NCI-H345 treated with DMSO at 0.1 percent for 48 hours (cell line): Measurements from ENCODE around the gene ATP1A1.

ENCODE experiments used
- DNase-seq: peaks from one replicate; lab custom pipeline; 2025; ENCODE audit not compliant: unreplicated experiment; lab: John Stamatoyannopoulos, UW

Gene ATP1A1

GRCh38 chr1:116434849-116435248, 61.8 kb downstream of the ATP1A1 start:
- DNase-seq = no peak

- no peak for DNase-seq
Observed at GRCh38 chr1:116435806-116436610, 63.0 kb downstream of the ATP1A1 start.

DNA sequence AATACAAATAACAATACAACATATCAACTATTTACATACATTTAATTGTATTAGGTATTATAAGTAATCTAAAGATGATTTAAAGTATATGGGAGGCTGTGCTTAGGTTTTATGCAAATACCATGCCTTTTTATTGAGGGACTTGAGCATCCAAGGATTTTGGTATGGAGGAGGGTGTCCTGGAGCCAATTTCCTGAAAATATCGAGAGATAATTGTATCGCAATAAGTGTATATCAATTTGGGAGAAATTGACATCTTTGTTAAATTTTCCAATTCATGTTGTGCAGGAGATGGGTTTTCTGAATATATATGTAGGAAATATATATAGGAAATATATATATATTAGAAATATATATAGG, 63.5 kb downstream of the ATP1A1 start:
- DNase-seq = no peak

DNA sequence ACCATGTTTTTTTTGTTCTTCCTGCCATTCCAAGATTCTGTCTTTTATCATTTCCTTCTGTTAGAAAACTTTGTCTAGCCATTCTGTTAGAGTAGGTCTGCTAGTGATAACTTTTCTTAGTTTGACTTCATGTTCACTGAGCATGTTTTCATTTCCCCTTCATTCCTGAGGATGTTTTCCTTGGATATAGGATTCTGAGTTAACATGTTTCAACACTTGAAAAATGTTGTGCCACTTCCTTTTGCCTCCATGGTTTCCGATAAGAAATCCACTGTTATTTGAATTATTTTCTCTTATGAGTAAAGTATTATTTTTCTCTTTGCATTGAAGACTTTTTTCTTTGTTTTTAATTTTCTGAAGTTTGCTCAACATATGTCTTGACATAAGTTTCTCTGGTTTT, 66.7 kb downstream of the ATP1A1 start:
- DNase-seq = no peak

DNA sequence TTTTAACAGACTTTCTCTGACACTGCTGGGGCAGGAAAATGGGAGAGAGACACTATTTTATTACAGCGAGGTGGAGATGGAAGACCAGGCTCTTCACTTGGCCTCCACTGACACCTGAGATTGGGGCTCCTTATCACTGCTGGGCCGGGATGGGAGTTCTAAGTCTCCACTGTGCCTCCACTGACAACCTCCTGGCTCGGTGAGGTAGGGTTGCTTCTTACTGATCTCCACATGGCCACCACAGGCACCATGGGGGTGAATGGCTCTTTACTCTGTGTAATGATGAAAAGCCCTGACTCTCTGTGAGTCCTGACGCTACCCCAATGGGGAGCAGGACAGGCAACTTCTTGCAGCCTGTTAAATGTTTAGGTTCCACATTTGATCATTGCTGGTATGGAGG, 67.7 kb downstream of the ATP1A1 start:
- DNase-seq = no peak

GRCh38 chr1:116445534-116445933, 72.5 kb downstream of the ATP1A1 start:
- no peak for DNase-seq

DNA sequence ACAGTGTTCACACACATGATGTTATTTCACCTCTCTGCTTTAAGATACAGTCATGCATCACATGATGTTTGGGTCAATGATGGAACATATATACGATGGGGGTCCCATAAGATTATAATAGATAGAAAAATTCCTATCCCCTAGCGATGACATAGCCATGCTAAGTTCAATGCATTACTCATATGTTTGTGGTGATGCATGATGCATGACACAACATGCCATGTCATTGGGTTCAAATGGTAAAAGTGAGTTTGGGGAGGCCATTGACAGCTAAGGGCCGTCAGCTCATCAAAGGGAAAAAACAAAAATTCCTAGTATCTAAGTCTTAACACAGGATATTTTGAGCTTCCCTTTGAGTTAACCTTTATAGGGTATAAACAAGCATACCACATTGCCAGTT, 73.6 kb downstream of the ATP1A1 start:
- no peak for DNase-seq

- DNase-seq = no peak
Observed at GRCh38 chr1:116448785-116449385, 75.8 kb downstream of the ATP1A1 start.

DNA sequence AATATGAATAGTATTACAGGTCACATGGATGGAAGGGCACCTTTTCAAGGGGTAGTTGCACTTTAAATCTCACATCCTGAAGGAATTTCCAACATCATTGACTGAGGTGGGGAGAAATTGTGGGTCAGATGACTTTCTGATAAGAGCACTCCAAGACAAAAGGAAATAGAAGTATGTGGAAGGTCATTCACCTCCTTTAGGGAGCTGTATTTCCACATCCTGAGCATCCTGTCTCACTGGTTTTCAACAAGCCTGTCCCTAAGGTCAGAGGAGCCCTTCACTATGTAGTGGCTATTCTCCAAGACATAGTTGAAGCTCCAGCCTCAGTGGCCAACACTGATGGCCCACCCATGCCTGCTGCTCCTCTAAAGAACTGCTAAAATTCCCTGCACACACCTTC, 76.5 kb downstream of the ATP1A1 start:
- no peak for DNase-seq

DNA sequence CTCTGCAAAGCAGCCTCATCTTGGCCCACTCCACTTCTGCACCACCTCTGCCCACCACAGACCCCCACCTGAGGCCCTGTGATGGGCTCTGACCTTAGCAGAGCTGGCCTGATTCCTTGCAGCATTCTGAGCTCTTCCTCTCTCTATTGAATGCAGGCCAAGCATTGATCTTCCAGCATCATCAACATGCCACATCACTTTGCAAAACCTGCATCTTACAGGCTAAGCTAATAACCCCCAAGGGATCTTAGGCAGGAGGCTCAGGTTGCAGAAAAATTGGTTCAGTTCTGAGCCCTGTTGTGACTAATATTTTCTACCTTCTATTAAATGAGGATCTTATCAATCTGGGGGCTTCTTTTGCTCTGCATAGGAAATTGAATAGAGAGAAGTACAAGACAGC, 78.7 kb downstream of the ATP1A1 start:
- DNase-seq = no peak

DNA sequence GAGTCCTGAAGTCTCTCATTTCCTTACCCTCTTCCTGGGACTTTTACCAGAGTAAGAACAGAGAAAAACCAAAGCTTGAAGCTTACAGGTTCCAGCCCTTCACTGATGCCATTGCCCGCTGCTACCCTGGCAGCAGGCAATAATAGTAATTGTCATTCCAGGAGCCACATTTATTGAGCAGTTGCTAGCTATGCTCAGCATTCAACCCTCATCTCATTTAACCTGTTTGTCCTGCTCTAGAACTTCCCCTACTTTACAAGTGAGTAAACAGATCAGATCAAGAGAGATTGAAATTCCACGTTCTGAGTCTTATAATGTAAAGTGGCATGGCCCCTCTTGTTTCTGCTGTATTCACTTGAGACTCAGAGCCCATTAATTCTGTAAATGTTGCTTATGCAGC, 80.4 kb downstream of the ATP1A1 start:
- no peak for DNase-seq

- no peak for DNase-seq
Observed at GRCh38 chr1:116453906-116454305, 80.9 kb downstream of the ATP1A1 start.
